ENCODE results near the gene PRG3.

The PRG3 gene

DNA sequence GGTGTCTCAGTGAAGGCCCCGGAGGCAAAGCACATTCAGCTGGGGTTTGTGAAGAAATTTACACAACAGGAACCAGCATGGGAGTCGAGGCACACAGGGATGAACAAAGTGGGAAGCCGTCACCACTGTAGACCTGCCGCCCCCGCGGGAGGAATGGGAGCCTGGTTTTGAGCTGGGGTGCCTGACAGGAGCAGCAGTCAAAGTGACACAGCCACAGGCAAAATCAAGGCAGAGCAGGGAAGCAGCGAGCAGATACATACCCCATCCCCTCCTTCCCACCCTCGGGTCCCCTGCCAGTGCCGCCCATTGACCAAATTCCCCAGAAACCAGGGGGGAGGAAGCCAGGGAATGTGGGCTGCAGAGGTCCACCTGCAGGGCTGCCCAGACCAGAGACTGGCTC lies 22.0 kb downstream of the PRG3 start:
- TF ChIP-seq, protein P1, sequence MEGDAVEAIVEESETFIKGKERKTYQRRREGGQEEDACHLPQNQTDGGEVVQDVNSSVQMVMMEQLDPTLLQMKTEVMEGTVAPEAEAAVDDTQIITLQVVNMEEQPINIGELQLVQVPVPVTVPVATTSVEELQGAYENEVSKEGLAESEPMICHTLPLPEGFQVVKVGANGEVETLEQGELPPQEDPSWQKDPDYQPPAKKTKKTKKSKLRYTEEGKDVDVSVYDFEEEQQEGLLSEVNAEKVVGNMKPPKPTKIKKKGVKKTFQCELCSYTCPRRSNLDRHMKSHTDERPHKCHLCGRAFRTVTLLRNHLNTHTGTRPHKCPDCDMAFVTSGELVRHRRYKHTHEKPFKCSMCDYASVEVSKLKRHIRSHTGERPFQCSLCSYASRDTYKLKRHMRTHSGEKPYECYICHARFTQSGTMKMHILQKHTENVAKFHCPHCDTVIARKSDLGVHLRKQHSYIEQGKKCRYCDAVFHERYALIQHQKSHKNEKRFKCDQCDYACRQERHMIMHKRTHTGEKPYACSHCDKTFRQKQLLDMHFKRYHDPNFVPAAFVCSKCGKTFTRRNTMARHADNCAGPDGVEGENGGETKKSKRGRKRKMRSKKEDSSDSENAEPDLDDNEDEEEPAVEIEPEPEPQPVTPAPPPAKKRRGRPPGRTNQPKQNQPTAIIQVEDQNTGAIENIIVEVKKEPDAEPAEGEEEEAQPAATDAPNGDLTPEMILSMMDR (IDR thresholded peaks at IDR 0.05; ENCODE audit: low read depth, low read length), result no peak
- no peak overlapping the region for H3K4me3 ChIP-seq (ENCODE audit: low read depth, low read length)

DNA sequence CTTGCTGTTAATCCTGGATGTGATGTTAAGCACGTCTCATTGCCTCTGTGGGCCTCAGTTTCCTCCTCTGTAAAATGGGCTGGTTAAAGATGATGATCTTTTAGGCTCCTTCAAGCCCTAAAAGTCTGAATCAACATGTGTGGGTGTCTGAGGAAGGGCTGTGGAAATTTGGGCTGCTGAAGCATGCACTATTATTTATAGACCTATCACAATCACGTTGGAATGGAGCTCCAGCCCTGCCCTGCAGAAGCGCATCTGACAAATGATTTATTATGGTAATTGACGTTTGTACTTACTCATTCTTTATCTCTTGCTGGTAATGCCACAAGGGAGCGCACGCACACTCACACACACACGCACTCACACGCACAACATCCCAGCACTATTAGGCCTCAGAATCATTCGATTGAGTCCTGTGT lies 22.4 kb downstream of the PRG3 start:
- H3K4me3 ChIP-seq (ENCODE audit: low read depth, low read length), result no peak overlapping the region
- TF ChIP-seq, protein P1 (IDR thresholded peaks at IDR 0.05; ENCODE audit: low read depth, low read length), result no peak

DNA sequence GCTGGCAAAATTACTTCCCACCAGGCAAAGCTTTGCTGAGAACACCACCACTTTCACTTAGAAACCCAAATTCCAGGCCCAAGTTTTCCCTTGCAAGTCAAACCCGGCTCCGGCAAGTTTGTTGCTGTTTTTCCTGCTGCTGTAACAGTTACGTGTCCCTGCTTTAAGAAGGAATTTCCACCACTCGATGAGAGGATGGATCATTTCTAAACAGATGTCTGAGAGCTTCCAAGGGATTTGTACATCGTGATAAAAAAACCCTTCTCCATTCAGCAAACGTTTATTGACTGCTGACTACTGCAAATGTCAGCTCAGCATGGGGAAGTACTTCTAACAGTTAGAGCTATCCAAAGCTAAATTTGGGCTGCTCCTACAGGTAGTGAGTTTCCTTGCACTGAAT lies 23.1 kb downstream of the PRG3 start:
- H3K4me3 ChIP-seq (ENCODE audit: low read depth, low read length), result no peak overlapping the region
- TF ChIP-seq, protein P1 (IDR thresholded peaks at IDR 0.05; ENCODE audit: low read depth, low read length), result no peak

DNA sequence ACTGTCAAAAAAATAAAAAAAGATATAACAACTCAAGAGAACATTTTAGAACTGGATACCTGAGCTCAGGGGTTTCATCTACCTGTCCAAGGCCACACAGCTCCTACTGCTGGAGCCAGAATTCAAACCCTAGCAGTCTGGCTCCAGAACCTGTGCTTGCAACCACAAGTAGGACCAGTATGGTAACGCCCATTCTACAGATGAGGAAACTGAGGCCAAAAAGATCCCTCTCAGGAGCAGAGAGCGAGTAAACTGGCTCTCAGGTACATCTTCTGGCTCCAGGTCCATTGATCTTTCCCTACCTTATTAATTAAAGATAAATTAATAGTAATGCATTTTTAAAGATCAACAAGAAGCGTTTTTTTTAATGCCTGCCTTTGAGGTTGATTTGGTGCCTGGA lies 23.6 kb downstream of the PRG3 start:
- no peak overlapping the region for H3K4me3 ChIP-seq (ENCODE audit: low read depth, low read length)
- TF ChIP-seq, protein P1 (IDR thresholded peaks at IDR 0.05; ENCODE audit: low read depth, low read length), result no peak

DNA sequence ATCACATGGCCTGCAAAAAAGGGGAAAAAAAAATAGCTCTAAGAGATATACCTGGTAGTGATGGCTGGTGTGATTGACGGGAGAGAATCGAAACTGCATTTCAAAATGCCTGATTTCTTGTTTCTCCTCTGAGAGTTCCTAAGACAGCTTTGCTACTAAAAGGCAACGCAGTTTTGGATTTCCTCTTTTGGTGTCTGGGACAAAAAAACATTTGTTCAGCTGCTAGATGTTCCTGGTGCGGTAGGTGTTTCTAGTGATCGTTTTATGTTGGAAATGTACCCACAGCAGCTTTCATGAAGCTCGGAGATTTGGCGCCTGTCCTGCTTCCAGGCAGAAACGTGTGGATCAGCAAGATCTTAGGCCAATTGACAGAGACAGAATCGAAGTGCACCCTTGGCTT lies 24.7 kb downstream of the PRG3 start:
- TF ChIP-seq, protein P1 (IDR thresholded peaks at IDR 0.05; ENCODE audit: low read depth, low read length), result no peak
- no peak overlapping the region for H3K4me3 ChIP-seq (ENCODE audit: low read depth, low read length)

DNA sequence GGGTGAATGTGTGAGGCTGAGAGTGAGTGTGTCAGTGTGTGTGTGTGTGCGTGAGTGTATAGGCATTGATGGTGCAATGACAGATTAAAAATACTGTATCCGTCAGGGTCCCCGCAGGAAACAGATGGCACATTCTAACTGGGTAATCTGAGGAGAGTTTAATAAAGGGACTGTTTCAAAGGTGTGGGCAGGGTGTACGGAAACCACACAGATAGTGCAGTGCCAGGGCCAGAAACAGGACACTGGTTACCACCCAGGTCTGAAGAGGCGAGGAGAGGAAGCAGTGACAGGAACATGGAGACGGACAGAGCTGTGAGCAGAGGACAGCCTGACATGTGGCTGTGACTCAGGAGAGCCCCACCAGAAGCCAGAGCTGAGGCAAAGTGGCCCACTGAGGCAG lies 26.3 kb downstream of the PRG3 start:
- no peak overlapping the region for H3K4me3 ChIP-seq (ENCODE audit: low read depth, low read length)
- TF ChIP-seq, protein P1 (IDR thresholded peaks at IDR 0.05; ENCODE audit: low read depth, low read length), result no peak

DNA sequence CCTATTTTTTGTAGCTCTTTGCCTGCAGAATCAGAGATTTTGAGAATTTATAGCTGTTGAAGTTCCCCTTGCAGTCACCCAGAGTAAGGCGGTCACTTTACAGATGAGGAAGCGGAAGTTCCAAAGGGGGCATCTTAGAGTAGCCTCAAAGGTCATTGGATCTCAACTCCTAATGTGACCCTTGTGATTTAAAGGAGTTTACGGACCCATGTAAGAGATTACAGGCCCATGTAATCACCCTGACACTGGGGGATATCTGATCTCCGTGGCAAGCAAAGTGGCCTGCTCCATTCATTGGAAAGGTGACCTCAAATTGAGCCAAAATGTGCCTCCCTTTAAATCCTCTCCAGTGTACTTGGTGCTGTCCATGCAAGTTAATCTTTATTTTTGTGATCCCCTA lies 27.1 kb downstream of the PRG3 start:
- TF ChIP-seq, protein P1 (IDR thresholded peaks at IDR 0.05; ENCODE audit: low read depth, low read length), result no peak
- H3K4me3 ChIP-seq (ENCODE audit: low read depth, low read length), result no peak overlapping the region
